GM12878 (cell line): ENCODE results near the gene OR6Y1.

Source experiments
- CEBPB ChIP-seq, 2 experiments: fragments of 150-350 bp in 1 of 2; IDR thresholded peaks; 2 replicates each; pipeline ENCODE4 v1.6.1; 2012 to 2014; ENCODE audit warnings: low read depth in 2 of 2, low read length in 2 of 2, borderline replicate concordance in 1 of 2, inconsistent platforms in 1 of 2
- POLR2A ChIP-seq: IDR thresholded peaks from 2 replicates; pipeline ENCODE4 v1.6.1; 2011; ENCODE audit warnings: low read depth, mild to moderate bottlenecking, low read length
- SPI1 ChIP-seq: IDR thresholded peaks from 2 replicates; pipeline ENCODE4 v1.6.1; 2011; ENCODE audit warnings: low read depth, mild to moderate bottlenecking, low read length, moderate library complexity, borderline replicate concordance; ENCODE audit not compliant: insufficient read depth

- TF ChIP-seq CEBPB (IDR thresholded peaks at IDR 0.05; ENCODE audit: borderline replicate concordance in 1 of 2, low read depth in 2 of 2, low read length in 2 of 2) (no peak), SPI1 (no peak), POLR2A (no peak)
Observed at GRCh38 chr1:158586942-158587341, 32.7 kb upstream of the OR6Y1 start.
